ENCODE measurements around the gene HAO2. TPM values are rescaled to one million over a fixed set of nuclear protein-coding genes. Genes with fewer than 3 reads are reported as not detected.
"Not testable (repeated sequence)": the region's sequence is repeated elsewhere in the genome, so short reads cannot be mapped to it uniquely, and the experiment has no call there.

The HAO2 gene
- not detected in 2 replicates for total RNA-seq (2014; rRNA removed; shearing (Covaris generic))

DNA sequence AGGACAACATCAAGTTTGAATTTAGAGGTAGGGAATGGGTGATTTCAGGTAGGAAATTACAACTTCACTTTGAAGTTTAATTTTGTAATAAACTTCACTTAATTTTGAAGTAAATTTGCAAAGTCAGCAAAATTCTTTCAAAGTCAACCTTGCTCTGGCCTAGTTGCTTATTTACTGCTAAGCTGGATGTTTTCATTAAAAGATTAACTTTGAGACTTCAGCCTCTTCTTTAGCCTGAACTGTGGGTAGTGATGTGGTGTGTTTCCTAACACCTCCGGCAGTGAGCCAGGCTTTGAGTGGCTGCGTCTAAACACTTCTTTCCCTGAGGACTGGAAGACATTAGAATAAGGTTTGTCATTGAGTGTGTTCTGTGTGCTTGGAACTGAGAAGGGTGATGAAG lies at the start of gene HAO2:
Gene HAO2, plus strand, starts transcription at position 232 of the 400 bp plus-strand sequence. CDS start 12,301 bp downstream, outside the sequence.
- in situ Hi-C loops (cut with HindIII; ENCODE audit: low sequenced_read_pairs) = no loop called here

DNA sequence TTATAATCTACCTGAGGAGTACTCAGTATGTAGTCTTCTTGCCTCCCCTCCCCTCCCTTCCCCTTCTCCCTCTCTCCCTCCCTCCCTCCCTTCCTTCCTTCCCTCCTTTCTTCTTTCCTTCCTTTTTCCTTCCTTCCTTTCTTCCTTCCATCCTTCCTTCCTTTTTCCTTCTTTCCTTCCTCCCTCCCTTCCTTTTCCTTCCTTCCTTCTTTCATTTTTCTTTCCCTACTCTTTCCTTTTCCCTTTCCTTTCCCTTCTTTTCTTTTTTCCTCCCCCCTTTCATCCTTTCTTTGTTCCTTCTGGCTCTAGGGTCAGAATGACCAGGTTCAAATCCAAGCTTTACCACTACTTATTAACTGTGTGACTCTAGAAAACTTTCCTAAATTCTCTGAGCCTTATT lies 48.5 kb upstream of the HAO2 start:
- no peak for DNase-seq (ENCODE audit: low spot score)
- in situ Hi-C loops (cut with HindIII; ENCODE audit: low sequenced_read_pairs) = no loop called here

More for the DNA sequence above, at the start of gene HAO2:
- DNase-seq (ENCODE audit: low spot score) = no peak

DNA sequence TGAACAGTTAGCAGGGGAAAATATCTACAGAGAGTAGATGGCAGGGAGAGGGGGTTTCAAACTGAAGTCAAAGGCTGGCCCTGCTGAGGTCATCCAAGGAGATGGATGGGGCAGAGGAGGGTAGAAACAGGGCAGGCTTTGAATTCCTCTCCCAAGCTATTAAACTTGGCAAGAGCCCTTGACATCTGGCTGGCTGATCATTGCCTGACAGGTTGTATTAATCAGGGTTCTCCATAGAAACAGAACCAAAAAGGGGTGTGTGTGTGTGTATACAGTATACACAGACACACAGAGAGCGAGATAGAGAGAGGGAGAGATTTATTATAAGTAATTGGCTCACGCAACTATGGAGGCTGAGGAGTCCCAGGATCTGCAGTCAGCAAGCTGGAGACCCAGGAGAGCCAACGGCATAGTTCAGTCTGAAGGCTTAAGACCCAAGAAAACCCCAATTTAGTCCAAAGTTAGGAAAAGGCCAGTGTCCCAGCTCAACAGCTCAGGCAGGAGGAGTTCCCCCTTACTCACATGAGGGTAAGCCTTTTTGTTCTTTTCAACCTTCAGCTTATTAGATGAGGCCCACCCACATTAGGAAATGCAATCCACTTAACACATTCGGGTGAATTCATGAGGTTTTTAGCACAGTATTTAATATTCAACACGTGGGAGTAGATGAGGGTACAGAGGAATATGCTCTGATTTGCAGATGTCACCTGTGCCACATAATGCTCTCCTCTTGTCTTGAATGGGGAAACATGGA lies 46.7 kb upstream of the HAO2 start:
- DNase-seq (ENCODE audit: low spot score) = no peak
- in situ Hi-C loops (cut with HindIII; ENCODE audit: low sequenced_read_pairs) = no loop called here

DNA sequence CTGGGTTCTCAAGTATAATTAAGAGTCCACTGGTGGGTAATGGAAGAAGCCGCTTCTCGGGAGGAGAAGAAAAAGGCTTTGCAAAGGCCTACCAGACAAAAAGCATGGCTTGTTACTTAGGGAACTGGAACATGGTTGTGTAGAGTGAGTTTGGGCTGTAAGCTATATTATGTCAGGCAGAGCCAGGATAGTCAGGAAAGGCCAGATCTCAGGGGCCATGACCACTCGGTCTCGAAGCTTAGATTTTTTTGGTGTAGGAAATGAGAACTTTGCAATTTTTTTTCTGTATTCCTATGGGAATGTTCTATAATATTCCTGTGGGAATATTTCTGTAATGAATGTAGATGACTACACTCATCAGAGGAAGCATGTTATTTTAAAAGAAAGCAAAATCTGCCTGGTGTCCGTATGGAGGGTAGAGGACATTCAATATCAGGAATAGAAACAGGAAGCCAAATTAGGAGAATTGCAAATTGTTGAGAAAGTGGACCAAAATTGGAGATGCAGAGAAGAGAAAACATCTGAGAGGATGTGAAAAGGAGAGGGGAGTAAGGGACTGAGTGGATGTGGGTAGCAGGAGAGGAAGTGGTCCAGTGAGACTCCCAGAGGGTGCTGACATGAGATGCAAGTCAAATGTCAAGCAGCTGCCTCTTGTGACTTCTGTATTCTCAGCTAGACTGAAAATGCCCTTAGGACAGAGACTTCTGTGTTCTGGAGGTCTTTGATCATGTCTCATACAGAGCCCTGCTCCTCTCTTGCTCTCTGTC lies 45.2 kb upstream of the HAO2 start:
- in situ Hi-C loops (cut with HindIII; ENCODE audit: low sequenced_read_pairs) = no loop called here
- no peak for DNase-seq (ENCODE audit: low spot score)

DNA sequence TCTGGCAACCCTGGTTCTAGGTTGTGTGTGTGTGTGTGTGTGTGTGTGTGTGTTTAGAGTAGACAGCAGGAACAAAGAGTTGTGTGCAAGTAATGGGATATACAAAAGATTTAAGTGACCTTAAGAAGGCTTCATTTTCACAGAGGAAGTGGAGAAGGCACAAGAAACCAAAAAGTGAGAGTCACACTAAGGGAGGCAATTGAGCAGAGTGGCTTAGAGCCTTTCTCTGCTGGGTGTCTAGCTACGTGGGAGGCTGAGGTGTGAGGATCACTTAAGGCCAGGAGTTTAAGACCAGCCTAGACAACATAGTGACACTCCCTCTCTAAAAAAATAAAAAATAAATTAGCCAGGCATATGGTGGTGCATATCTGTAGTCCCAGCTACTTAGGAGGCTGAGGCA lies 44.4 kb upstream of the HAO2 start:
- in situ Hi-C loops (cut with HindIII; ENCODE audit: low sequenced_read_pairs) = no loop called here
- no peak for DNase-seq (ENCODE audit: low spot score)

DNA sequence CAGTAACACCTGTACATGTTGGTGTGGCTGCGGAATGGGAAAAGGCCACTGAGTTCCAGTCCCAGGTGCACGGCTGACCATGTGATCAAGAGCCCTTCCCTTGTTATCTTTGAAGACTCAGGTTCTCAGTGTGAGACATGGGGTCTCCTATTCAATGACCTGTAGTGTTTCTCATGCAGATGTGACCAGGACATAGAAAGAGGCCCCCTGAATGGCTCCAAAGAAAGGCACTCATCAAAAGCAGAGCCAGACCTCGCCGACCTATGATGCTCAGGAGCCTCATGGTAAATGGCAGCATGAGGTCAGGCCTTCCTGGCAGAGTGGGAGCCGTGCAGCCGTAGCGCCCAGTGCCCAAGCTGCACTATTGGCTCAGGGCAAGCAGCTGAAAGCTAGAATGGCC lies 42.3 kb upstream of the HAO2 start:
- DNase-seq (ENCODE audit: low spot score) = no peak
- in situ Hi-C loops (cut with HindIII; ENCODE audit: low sequenced_read_pairs) = no loop called here

DNA sequence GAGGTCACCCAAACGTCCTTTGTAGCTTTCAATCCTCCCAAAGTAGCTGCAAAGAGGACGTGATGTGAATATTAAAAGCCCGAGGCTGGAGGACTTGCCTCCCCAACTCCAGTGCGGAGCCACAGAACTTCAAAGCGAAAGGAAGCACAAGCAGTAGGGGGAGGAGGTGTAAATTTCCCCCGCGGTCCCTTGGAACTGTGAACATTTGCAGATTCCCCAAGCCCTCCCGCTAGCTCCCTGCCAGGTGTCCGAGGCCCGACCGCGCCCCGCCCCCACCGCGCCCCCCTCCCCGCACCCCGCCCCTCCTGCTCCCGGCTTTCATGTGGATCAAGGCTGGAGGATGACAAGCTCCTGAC lies 41.5 kb upstream of the HAO2 start:
- no peak for DNase-seq (ENCODE audit: low spot score)
- in situ Hi-C loops (cut with HindIII; ENCODE audit: low sequenced_read_pairs) = no loop called here

DNA sequence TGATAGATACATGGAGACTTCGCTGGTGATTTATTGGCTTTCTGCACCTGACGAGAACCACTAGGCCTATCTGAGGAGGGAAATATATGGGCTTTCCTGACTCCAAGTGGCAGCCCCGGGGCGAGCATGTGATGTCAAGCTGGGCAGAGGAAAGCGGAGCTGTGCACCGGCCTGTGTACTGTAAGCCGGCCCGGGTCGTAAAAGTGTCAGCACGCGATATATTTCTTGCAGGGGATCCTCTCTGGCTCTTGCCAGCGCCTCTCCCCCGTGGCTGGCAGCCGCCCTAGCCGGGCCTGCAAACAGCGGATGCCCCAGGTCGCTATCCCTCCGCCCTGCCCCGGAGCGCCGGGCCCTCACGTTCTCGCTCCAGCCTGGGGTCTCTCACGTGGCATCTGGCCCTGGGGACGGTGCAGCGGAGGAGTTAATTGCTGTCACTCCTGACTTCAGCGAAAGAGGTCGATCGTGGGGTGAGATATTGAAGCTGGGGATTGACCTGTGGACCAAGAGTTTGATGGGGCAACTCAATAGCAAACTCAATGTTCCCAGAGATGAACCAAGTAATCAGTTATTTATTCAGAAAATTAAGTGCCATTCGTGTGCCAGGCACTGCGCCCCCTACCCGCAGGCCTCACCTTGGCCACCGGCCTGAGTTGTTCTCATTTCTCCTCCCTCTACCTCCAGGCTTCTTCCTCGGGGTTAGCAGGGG lies 41.0 kb upstream of the HAO2 start:
- peak; percentile 3 for DNase-seq (ENCODE audit: low spot score)

DNA sequence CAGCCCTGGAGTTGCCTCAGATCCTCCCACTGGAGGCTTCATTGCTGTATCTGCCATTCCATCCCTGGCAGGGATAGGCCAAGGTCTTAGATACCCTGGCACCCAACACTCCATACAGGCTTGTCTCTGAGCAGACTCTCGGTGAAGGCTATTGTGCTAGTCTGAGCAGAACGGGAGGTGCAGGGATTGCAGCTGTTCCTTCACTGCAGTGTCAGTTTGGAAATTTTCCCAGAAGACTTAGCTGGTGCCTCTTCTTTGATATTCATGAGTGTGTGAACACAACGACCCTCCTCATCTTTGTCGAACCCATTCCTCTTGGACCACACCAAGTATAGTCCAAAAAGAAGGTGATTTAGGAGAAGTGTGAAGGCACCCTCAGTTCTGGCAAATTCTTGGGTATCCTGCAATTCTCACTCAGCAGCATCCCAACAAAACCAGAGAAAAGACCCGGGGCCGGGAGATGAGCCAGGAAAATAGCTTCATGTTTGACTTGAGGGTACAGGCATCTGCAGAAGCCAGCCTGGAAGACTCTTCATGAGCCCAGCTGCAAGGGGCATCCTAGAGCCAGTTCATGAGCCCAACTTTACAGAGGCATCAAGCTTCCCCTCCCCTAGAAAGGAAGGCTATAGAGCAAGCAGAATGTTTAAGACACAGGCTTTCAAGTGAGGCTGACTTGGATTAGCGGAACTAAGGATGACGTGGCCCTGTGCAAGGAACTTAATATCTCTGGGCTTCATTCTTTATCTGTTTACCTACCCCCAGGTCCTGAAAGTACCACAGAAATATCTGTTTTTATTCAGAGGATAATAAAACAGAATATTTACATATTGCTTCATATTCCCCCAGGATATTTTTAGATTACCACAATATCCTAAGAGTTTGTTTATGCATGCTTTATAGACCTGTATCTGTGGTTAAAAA lies 38.8 kb upstream of the HAO2 start:
- DNase-seq (ENCODE audit: low spot score) = no peak
- in situ Hi-C loops (cut with HindIII; ENCODE audit: low sequenced_read_pairs) = no loop called here

More for the DNA sequence above, 41.0 kb upstream of the HAO2 start:
- in situ Hi-C loops (cut with HindIII; ENCODE audit: low sequenced_read_pairs) = no loop called here

DNA sequence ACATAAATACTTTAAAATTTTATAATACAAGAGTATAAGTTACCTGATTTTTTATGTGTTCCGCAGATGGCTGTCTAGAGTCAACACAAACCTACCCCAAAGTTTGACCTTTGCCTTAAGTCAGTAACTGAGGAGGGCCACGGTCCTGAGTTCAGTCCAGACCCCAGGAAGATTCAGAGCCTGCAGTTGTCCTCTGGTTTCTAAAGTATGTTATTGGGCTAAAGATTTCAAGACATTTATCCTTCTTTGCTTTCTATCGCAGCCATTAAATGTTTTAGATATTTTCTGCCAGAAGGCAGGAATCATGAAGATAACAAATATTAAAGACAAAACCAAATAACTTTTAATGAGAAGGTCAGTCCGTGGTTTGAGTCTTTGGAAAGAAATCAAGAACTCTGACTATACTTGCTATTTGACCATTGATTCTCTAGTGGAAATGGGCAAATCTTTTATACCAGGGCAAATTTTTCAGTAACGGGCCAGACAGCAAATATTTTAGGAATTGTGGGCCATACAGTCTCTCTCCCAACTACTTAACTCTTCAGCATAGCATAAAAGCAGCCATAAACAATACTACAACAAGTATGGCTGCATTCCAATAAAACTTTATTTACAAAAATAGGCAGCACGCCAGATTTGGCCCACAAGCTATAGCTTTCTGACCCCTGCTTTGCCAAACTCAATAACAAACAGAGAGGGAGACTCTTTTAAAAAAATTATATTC lies 38.0 kb upstream of the HAO2 start:
- in situ Hi-C loops (cut with HindIII; ENCODE audit: low sequenced_read_pairs) = no loop called here
- no peak for DNase-seq (ENCODE audit: low spot score)

DNA sequence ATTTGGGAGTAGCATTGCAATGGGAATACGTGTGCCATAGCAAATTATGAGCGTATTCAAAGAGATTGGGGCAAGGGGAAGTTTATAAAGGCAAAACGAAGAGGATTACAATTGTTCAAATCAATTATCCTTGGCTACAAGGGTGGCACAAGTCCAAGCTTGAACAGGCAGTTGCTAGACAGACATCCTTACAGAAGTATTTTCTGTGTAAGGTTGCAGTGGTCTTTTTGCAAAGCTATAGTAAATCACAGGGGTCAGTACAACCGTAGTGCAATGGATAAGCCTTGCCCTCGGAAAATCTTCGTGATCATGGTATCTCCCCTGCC lies 37.4 kb upstream of the HAO2 start:
- no peak for DNase-seq (ENCODE audit: low spot score)
- in situ Hi-C loops (cut with HindIII; ENCODE audit: low sequenced_read_pairs) = no loop called here

DNA sequence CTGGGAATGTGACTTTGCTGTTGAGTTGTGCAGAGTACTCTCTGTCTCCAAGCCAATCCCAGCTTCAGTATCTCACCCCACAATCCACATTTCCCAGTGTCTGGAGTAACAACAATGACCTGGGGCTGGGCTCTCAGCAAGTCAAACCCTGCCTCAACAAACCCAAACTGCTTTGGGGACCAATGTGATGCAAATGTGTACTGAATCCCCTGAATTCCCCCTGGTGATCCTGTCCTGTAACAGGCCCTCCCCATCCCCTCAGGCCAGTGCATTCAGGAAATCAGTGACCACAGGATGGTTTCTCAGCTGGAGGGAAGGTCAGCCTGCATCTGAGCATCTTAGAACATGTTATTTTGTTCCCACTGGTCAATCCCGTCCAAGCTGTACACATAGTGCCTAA lies 36.7 kb upstream of the HAO2 start:
- in situ Hi-C loops (cut with HindIII; ENCODE audit: low sequenced_read_pairs) = no loop called here
- DNase-seq (ENCODE audit: low spot score) = no peak

DNA sequence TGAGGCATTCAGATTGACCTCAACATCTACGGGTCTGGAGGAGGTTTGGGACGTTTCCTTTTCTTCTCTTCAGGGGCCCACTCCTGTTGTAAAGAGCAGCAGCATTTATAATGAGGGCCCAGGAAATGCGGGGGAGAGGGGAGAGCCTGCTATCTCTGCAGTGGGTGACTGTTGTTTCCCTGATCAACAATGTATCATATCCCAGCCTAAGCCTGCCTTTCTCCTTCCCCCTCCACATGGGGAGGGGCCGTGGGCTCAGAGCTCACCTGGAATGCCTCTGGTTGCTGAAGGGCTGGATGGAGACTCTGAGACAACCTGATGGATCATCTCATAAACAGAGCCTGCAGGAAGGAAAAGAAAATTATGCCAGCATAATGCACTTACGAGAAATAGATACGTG lies 36.0 kb upstream of the HAO2 start:
- DNase-seq (ENCODE audit: low spot score) = no peak

DNA sequence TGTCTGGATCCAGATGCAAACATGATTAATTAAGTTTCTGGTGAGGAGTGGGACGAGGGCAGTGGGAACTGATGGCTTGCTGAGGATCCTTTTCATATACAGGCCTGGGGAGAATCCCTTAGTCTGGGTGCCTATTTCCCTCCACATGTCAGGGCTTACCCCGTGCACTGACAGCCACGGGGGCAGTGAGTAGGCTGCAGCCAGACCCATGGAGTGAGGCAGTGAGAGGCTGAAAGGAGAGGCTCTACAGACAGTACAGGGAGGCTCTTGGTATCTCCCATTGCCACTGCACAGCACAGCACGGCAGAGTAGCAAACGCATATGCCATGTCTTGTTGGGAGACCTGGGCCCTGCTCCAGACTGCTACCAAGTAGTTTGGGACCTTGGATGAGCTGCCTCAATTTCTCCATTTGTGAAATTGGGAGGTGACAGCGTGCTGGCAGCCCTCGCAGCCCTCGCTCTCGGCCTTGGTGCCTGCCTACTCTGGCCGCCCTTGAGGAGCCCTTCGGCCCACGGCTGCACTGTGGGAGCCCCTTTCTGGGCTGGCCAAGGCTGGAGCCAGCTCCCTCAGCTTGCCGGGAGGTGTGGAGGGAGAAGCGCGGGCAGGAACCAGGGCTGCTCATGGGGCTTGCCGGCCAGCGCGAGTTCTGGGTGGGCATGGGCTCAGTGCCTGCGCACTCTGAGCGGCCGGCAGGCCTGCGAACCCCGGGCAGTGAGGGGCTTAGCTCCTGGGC lies 35.3 kb upstream of the HAO2 start:
- DNase-seq (ENCODE audit: low spot score) = no peak
- in situ Hi-C loops (cut with HindIII; ENCODE audit: low sequenced_read_pairs) = no loop called here

More for the DNA sequence above, 36.0 kb upstream of the HAO2 start:
- in situ Hi-C loops (cut with HindIII; ENCODE audit: low sequenced_read_pairs) = no loop called here

DNA sequence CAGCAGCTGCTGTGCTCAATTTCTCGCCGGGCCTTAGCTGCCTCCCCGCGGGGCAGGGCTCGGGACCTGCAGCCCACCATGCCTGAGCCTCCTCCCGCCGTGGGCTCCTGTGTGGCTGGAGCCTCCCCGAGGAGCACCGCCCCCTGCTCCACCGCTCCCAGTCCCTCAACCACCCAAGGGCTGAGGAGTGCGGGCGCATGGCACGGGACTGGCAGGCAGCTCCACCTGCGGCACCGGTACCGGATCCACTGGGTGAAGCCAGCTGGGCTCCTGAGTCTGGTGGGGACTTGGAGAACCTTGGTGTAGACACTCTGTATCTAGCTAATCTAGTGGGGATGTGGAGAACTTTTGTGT lies 34.7 kb upstream of the HAO2 start:
- in situ Hi-C loops (cut with HindIII; ENCODE audit: low sequenced_read_pairs); DNase-seq (ENCODE audit: low spot score): not testable (repeated sequence)

DNA sequence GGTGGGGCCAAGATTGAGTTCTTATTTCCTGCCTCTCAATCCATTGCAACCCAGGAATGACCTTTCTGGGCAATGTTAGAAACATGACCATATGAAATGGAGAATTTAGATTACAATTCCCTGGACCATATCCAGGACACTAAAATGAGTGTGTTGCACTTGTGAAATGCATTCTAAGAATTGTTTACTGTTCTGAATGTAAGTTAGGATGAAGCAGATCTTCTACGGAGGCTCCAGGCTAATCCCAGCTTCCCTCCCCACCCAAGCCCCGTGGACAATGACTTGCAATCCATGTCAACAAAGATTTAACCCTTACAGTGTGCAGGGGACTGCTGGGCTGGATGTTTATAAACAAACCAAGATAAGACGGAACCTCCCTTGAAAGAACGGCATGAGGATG lies 31.7 kb upstream of the HAO2 start:
- in situ Hi-C loops (cut with HindIII; ENCODE audit: low sequenced_read_pairs) = no loop called here
- no peak for DNase-seq (ENCODE audit: low spot score)

DNA sequence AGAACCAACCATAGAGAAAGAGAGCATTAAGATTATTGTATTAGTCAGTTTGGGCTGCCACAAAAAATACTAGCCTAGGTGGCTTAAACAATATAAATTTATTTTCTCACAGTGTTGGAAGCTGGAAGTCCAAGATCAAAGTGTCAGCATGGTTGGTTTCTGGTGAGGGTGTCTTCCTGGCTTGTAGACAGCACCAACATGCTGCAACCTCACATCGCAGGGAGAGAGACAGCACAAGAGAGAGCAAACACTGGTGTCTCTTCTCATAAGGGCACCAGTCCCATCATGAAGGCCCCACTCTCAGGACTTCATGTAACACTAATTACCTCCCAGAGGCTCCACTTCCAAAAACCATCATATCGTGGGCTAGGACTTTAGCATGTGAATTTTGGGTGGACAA lies 30.6 kb upstream of the HAO2 start:
- in situ Hi-C loops (cut with HindIII; ENCODE audit: low sequenced_read_pairs) = no loop called here
- no peak for DNase-seq (ENCODE audit: low spot score)

DNA sequence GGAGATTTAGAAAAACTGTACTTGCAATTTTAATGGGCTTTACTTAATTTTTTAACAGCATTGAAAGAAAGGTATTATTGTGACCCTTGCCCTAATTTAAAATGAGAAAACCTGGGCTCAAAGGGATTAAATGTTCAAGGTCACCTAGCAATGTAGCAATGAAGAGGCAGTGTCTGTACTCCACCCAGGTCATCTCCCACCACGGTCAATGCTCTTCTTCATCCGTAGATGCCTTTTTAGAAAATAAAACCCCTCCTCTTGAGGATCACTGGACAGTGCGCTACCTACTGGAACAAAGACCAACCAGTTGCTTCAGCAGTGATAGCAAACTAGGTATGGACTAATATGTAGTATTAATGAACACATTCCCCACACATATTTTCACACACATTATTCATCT lies 29.8 kb upstream of the HAO2 start:
- in situ Hi-C loops (cut with HindIII; ENCODE audit: low sequenced_read_pairs) = no loop called here
- DNase-seq (ENCODE audit: low spot score) = no peak

All from G401 (cell line).